G401.6 (cell line): ENCODE data around the gene STRC.
"Not testable (repeated sequence)": the region's sequence is repeated elsewhere in the genome, so short reads cannot be mapped to it uniquely, and the experiment has no call there.

ENCODE experiments used
- FAIRE-seq: peaks from 2 replicates; lab custom pipeline; 2012; peaks lifted over from hg19 to GRCh38; lab: Jason Lieb, UNC

STRC gene

GRCh38 chr15:43563793-43564192 lies 54.8 kb downstream of the STRC start:
- not testable (repeated sequence) for FAIRE-seq

- not testable (repeated sequence) for FAIRE-seq
These were observed 55.8 kb downstream of the STRC start for GRCh38 chr15:43562753-43563152.

- FAIRE-seq = no peak
These were observed 65.6 kb downstream of the STRC start for GRCh38 chr15:43552986-43553385.

GRCh38 chr15:43552256-43552655 lies 66.3 kb downstream of the STRC start:
- FAIRE-seq = no peak

- no peak for FAIRE-seq
These were observed 67.9 kb downstream of the STRC start for GRCh38 chr15:43550527-43551363.
